SU-DHL-6 (cell line): ENCODE results near the gene GDAP2.

ENCODE experiments used
- H2AFZ ChIP-seq: fragments of 200-600 bp; sonication (generic); 2 replicates; pipeline ENCODE4 v1.6.1; 2014; ENCODE audit warnings: low read depth, mild to moderate bottlenecking, moderate library complexity, mixed read lengths, antibody characterized with exemption, low read length; ENCODE audit not compliant: severe bottlenecking
- H3F3A ChIP-seq: fragments of 200-600 bp; shearing (Covaris generic); 2 replicates; pipeline ENCODE4 v1.6.0; 2016; ENCODE audit warnings: antibody characterized with exemption, mild to moderate bottlenecking; ENCODE audit not compliant: insufficient read depth
- H3K27ac ChIP-seq: fragments of 200-600 bp; sonication (generic); 2 replicates; pipeline ENCODE4 v1.5.1; 2016; ENCODE audit warnings: low read depth, mild to moderate bottlenecking, low read length, moderate library complexity, mixed read lengths
- H3K27me3 ChIP-seq: fragments of 200-600 bp; sonication (generic), shearing (Covaris generic); 2 replicates; pipeline ENCODE4 v1.6.0; 2014; ENCODE audit warnings: mild to moderate bottlenecking, low read length
- H3K36me3 ChIP-seq: fragments of 200-600 bp; sonication (generic); 2 replicates; pipeline ENCODE4 v1.6.1; 2014; ENCODE audit warnings: mild to moderate bottlenecking, low read length, mixed read lengths
- H3K4me2 ChIP-seq: fragments of 300-600, 200-600 bp; shearing (Covaris generic), sonication (generic); 2 replicates; pipeline ENCODE4 v1.6.0; 2014; ENCODE audit warnings: low read length, low read depth, mild to moderate bottlenecking; ENCODE audit not compliant: poor library complexity, severe bottlenecking
- H3K4me3 ChIP-seq: fragments of 200-600 bp; sonication (generic); 2 replicates; pipeline ENCODE4 v1.5.1; 2014; ENCODE audit warnings: antibody characterized with exemption, low read length, mild to moderate bottlenecking, mixed read lengths; ENCODE audit not compliant: insufficient read depth, poor library complexity, severe bottlenecking
- H3K79me2 ChIP-seq: fragments of 200-600 bp; sonication (generic); 2 replicates; pipeline ENCODE4 v1.6.1; 2014; ENCODE audit warnings: mild to moderate bottlenecking, low read length, moderate library complexity; ENCODE audit not compliant: insufficient read depth
- H3K9ac ChIP-seq: fragments of 200-600 bp; sonication (generic); 2 replicates; pipeline ENCODE4 v1.7.0; 2014; ENCODE audit warnings: mild to moderate bottlenecking, low read length
- H3K9me2 ChIP-seq: fragments of 200-600 bp; sonication (generic); replicated peaks from 2 replicates; pipeline ENCODE4 v1.6.1; 2014; ENCODE audit warnings: low read length; ENCODE audit not compliant: insufficient read depth
- H3K9me3 ChIP-seq: fragments of 200-600 bp; sonication (generic); 2 replicates; pipeline ENCODE4 v1.6.1; 2014; ENCODE audit warnings: low read length, mixed read lengths; ENCODE audit not compliant: insufficient read depth
- H4K20me1 ChIP-seq: fragments of 200-600 bp; sonication (generic); 2 replicates; pipeline ENCODE4 v1.6.1; 2014; ENCODE audit warnings: low read depth, mild to moderate bottlenecking, antibody characterized with exemption, low read length, moderate library complexity, mixed read lengths
- CTCF ChIP-seq: fragments of 200-600 bp; sonication (generic); IDR thresholded peaks from one replicate; pipeline ENCODE4 v1.5.1; 2017; ENCODE audit warnings: antibody characterized with exemption, mild to moderate bottlenecking, low read length, moderate library complexity; ENCODE audit not compliant: insufficient read depth, poor library complexity, severe bottlenecking
- EZH2phosphoT487 ChIP-seq: fragments of 200-600 bp; sonication (generic), shearing (Covaris generic); conservative IDR thresholded peaks from 2 replicates; pipeline ENCODE4 v1.6.1; 2018; ENCODE audit warnings: mild to moderate bottlenecking, antibody characterized with exemption, low read length, moderate library complexity, mixed read lengths

GDAP2 gene

GRCh38 chr1:117826540-117827078 lies 102.8 kb downstream of the GDAP2 start:
- Histone ChIP-seq H3K27ac (no peak overlapping the region), H3K4me2 (no peak overlapping the region)

GRCh38 chr1:117826119-117826518 lies 103.3 kb downstream of the GDAP2 start:
- H3K27me3 ChIP-seq, result no peaks in the 10 kb centered on the region
- no peak overlapping the region for H3K27ac ChIP-seq
- H3K9ac ChIP-seq, result no peak overlapping the region
- no peaks in the 10 kb centered on the region for H3F3A ChIP-seq
- no peaks in the 10 kb centered on the region for H3K36me3 ChIP-seq
- peaks cover 14% of the 10 kb centered on the region; the same call in 1 of the 2 replicates for H3K9me3 ChIP-seq
- H3K4me2 ChIP-seq, result no peak overlapping the region
- H3K9me2 ChIP-seq, result no peaks in the 10 kb centered on the region
- no peaks in the 10 kb centered on the region for H3K79me2 ChIP-seq
- H3K4me3 ChIP-seq, result no peak overlapping the region
- H2AFZ ChIP-seq, result no peak overlapping the region
- no peaks in the 10 kb centered on the region for H4K20me1 ChIP-seq
- TF ChIP-seq CTCF (no peak), EZH2phosphoT487 (no peak)

More at GRCh38 chr1:117826540-117827078, 102.8 kb downstream of the GDAP2 start:
- Histone ChIP-seq H4K20me1 (no peaks in the 10 kb centered on the region), H3K9ac (no peak overlapping the region), H2AFZ (no peak overlapping the region), H3K79me2 (no peaks in the 10 kb centered on the region), H3K27me3 (no peaks in the 10 kb centered on the region), H3K4me3 (no peak overlapping the region), H3F3A (no peaks in the 10 kb centered on the region), H3K9me3 (peaks cover 9% of the 10 kb centered on the region; the same call in 1 of the 2 replicates), H3K36me3 (no peaks in the 10 kb centered on the region), H3K9me2 (no peaks in the 10 kb centered on the region)
- TF ChIP-seq CTCF (no peak), EZH2phosphoT487 (no peak)

GRCh38 chr1:117825414-117825813 lies 104.0 kb downstream of the GDAP2 start:
- Histone ChIP-seq H3F3A (no peaks in the 10 kb centered on the region), H3K27me3 (no peaks in the 10 kb centered on the region), H3K4me3 (no peak overlapping the region), H3K9me3 (peaks cover 16% of the 10 kb centered on the region; the same call in 1 of the 2 replicates), H4K20me1 (no peaks in the 10 kb centered on the region), H2AFZ (no peak overlapping the region), H3K9me2 (no peaks in the 10 kb centered on the region), H3K9ac (no peak overlapping the region), H3K79me2 (no peaks in the 10 kb centered on the region), H3K4me2 (no peak overlapping the region), H3K36me3 (no peaks in the 10 kb centered on the region), H3K27ac (no peak overlapping the region)
- no peak for TF ChIP-seq EZH2phosphoT487

- H3K36me3 ChIP-seq, result no peaks in the 10 kb centered on the region
- H3F3A ChIP-seq, result no peaks in the 10 kb centered on the region
- no peaks in the 10 kb centered on the region for H3K9me2 ChIP-seq
- H3K9me3 ChIP-seq, result peaks cover 16% of the 10 kb centered on the region; the same call in 1 of the 2 replicates
- no peak overlapping the region for H3K4me3 ChIP-seq
- H2AFZ ChIP-seq, result no peak overlapping the region
- no peak overlapping the region for H3K4me2 ChIP-seq
- no peak for TF ChIP-seq EZH2phosphoT487
- TF ChIP-seq CTCF, result no peak
- no peaks in the 10 kb centered on the region for H3K27me3 ChIP-seq
- no peak overlapping the region for H3K27ac ChIP-seq
- H4K20me1 ChIP-seq, result no peaks in the 10 kb centered on the region
- H3K9ac ChIP-seq, result no peak overlapping the region
- no peaks in the 10 kb centered on the region for H3K79me2 ChIP-seq
These were observed 104.8 kb downstream of the GDAP2 start for GRCh38 chr1:117824616-117825015.
